ENCODE data around the gene TTC38. TPM values are rescaled to one million over a fixed set of nuclear protein-coding genes. Genes with fewer than 3 reads are reported as not detected.

The TTC38 gene
- total RNA-seq, 1 donor from 2014 or later: 6.5 TPM

GRCh38 chr22:46274381-46274780 is 6.6 kb downstream of the TTC38 start:
- FAIRE-seq (no peak), DNase-seq (ENCODE audit: low spot score in 2 of 2) (no peak)

GRCh38 chr22:46275455-46276122 is 7.8 kb downstream of the TTC38 start:
- DNase-seq (ENCODE audit: low spot score in 2 of 2) (no peak), FAIRE-seq (no peak)

GRCh38 chr22:46276563-46276962 is 8.8 kb downstream of the TTC38 start:
- no peak for DNase-seq (ENCODE audit: low spot score in 2 of 2)
- FAIRE-seq: no peak

GRCh38 chr22:46278656-46279645 is 11.1 kb downstream of the TTC38 start:
- DNase-seq (ENCODE audit: low spot score in 2 of 2) (no peak), FAIRE-seq (no peak)

- DNase-seq (ENCODE audit: low spot score in 2 of 2) (no peak), FAIRE-seq (no peak)
These were observed 12.4 kb downstream of the TTC38 start for GRCh38 chr22:46280063-46280817.

GRCh38 chr22:46280999-46281623 is 13.3 kb downstream of the TTC38 start:
- no peak for FAIRE-seq
- DNase-seq (ENCODE audit: low spot score in 2 of 2): peak; percentile 39 to 42

- no peak for DNase-seq (ENCODE audit: low spot score in 2 of 2)
These were observed 14.3 kb downstream of the TTC38 start for GRCh38 chr22:46281866-46282678.

GRCh38 chr22:46286006-46286405 is 18.2 kb downstream of the TTC38 start:
- DNase-seq (ENCODE audit: low spot score in 2 of 2) (no peak), FAIRE-seq (no peak)

More at GRCh38 chr22:46281866-46282678, 14.3 kb downstream of the TTC38 start:
- FAIRE-seq: no peak

- no peak for DNase-seq (ENCODE audit: low spot score in 2 of 2)
- FAIRE-seq: no peak
These were observed 19.4 kb downstream of the TTC38 start for GRCh38 chr22:46286941-46287872.

- FAIRE-seq: no peak
- DNase-seq (ENCODE audit: low spot score in 2 of 2): peak in 1 of 2 donors; percentile 24
These were observed 20.3 kb downstream of the TTC38 start for GRCh38 chr22:46287873-46288751.

- DNase-seq (ENCODE audit: low spot score in 2 of 2) (no peak), FAIRE-seq (no peak)
These were observed 21.0 kb downstream of the TTC38 start for GRCh38 chr22:46288846-46289243.

GRCh38 chr22:46289244-46289891 is 21.6 kb downstream of the TTC38 start:
- FAIRE-seq (no peak), DNase-seq (ENCODE audit: low spot score in 2 of 2) (no peak)

GRCh38 chr22:46290121-46290842 is 22.5 kb downstream of the TTC38 start:
- DNase-seq (ENCODE audit: low spot score in 2 of 2): no peak
- no peak for FAIRE-seq

- DNase-seq (ENCODE audit: low spot score in 2 of 2) (no peak), FAIRE-seq (no peak)
These were observed 23.3 kb downstream of the TTC38 start for GRCh38 chr22:46290843-46291785.

GRCh38 chr22:46292173-46292572 is 24.4 kb downstream of the TTC38 start:
- no peak for FAIRE-seq

More at GRCh38 chr22:46292173-46292572, 24.4 kb downstream of the TTC38 start:
- no peak for DNase-seq (ENCODE audit: low spot score in 2 of 2)
